HCT116 (cell line): ENCODE results near the gene ADCY1. TPM values are rescaled to one million over a fixed set of nuclear protein-coding genes. Genes with fewer than 3 reads are reported as not detected.

ENCODE experiments used
- ATAC-seq: fragments of 200-7000 bp; cut with Tn5 transposase; 2 replicates; pipeline ENCODE4 v1.9.1; 2020; ENCODE audit warnings: mild to moderate bottlenecking, moderate library complexity
- BruUV-seq: library from RNA; stranded (reverse); fragments of 400-500 nt; replicated peaks from 2 replicates; lab custom pipeline; 2021; lab: Mats Ljungman, UMichigan
- CTCF ChIA-PET: fragments of 300-600 bp; sonication (Branson Sonifier 250); formaldehyde crosslinking; loops from one replicate; lab custom pipeline; 2021; ENCODE audit warnings: antibody characterized with exemption; lab: Charles Lee
- POLR2A ChIA-PET: fragments of 300-600, 350-600 bp; sonication (Branson Sonifier 250); formaldehyde crosslinking; loops from one replicate; lab custom pipeline; 2021; ENCODE audit warnings: antibody characterized with exemption; lab: Charles Lee
- RAD21 ChIA-PET, 2 experiments: fragments of 300-600 bp; sonication (Branson Sonifier 250); formaldehyde crosslinking; loops; one replicate each; lab custom pipeline; 2023; ENCODE audit warnings: low total read pairs in 2 of 2; ENCODE audit not compliant: uncharacterized antibody in 2 of 2, unreplicated experiment in 2 of 2, low non-redundant PET in 1 of 2; lab: Charles Lee
- DNase-seq: peaks from one replicate; pipeline ENCODE4 v3.0.0-alpha.2; 2010; ENCODE audit warnings: low read depth, low spot score
- H2AFZ ChIP-seq: fragments of 200-600 bp; shearing (Covaris generic), sonication (generic); 2 replicates; pipeline ENCODE4 v1.6.1; 2017; ENCODE audit warnings: low read depth, mixed run types, mixed read lengths, antibody characterized with exemption, low read length; ENCODE audit not compliant: poor library complexity, severe bottlenecking
- H3K27ac ChIP-seq: 2 replicates; pipeline ENCODE4 v1.5.1; 2012; ENCODE audit warnings: low read depth, low read length
- H3K27me3 ChIP-seq: fragments of 200-600 bp; sonication (generic); 2 replicates; pipeline ENCODE4 v1.6.1; 2016; ENCODE audit warnings: mixed run types, low read length, mixed read lengths; ENCODE audit not compliant: insufficient read depth
- H3K36me3 ChIP-seq, 2 experiments: fragments of 200-500 bp in 1 of 2; fragments of 200-600 bp in 1 of 2; sonication (Bioruptor generic) in 1 of 2; sonication (generic) in 1 of 2; 2 replicates each; pipeline versions ENCODE4 v1.5.1 to v1.6.1; 2014 to 2016; ENCODE audit warnings: low read length in 2 of 2, inconsistent platforms in 1 of 2, mixed read lengths in 1 of 2, mixed run types in 1 of 2; ENCODE audit not compliant: insufficient read depth in 2 of 2, control insufficient read depth in 1 of 2
- H3K4me1 ChIP-seq, 2 experiments: fragments of 200-600 bp in 1 of 2; sonication (generic) in 1 of 2; 2 replicates each; pipeline versions ENCODE4 v1.5.1 to v1.6.1; 2012 to 2017; ENCODE audit warnings: low read length in 2 of 2, inconsistent platforms in 1 of 2, mild to moderate bottlenecking in 1 of 2, mixed read lengths in 1 of 2, mixed run types in 1 of 2, moderate library complexity in 1 of 2; ENCODE audit not compliant: insufficient read depth in 2 of 2, control insufficient read depth in 1 of 2
- H3K4me2 ChIP-seq: fragments of 200-600 bp; sonication (generic); 2 replicates; pipeline ENCODE4 v1.6.1; 2017; ENCODE audit warnings: mixed run types, low read length, mixed read lengths
- H3K4me3 ChIP-seq, 2 experiments: fragments of 200-600 bp in 1 of 2; sonication (generic) in 1 of 2; replicated peaks in 1 of 2; 2 replicates each; pipeline ENCODE4 v1.5.1; 2011 to 2016; ENCODE audit warnings: low read length in 2 of 2, control low read depth in 1 of 2, low read depth in 1 of 2, mild to moderate bottlenecking in 1 of 2, mixed read lengths in 1 of 2, mixed run types in 1 of 2
- H3K79me2 ChIP-seq: fragments of 200-600 bp; sonication (generic); 2 replicates; pipeline ENCODE4 v1.6.1; 2017; ENCODE audit warnings: mild to moderate bottlenecking, mixed run types, low read length, moderate library complexity, mixed read lengths; ENCODE audit not compliant: insufficient read depth
- H3K9ac ChIP-seq: fragments of 200-600 bp; sonication (generic); 2 replicates; pipeline ENCODE4 v1.6.1; 2016; ENCODE audit warnings: low read length, mixed read lengths
- H3K9me2 ChIP-seq: fragments of 200-600 bp; sonication (generic), shearing (Covaris generic); 2 replicates; pipeline ENCODE4 v1.6.1; 2017; ENCODE audit warnings: mixed run types, mild to moderate bottlenecking, moderate library complexity; ENCODE audit not compliant: insufficient read depth
- H3K9me3 ChIP-seq, 2 experiments: fragments of 200-500 bp in 1 of 2; fragments of 200-600 bp in 1 of 2; sonication (Bioruptor generic) in 1 of 2; sonication (generic) in 1 of 2; 2 replicates each; pipeline ENCODE4 v1.6.1; 2014 to 2017; ENCODE audit warnings: low read length in 2 of 2, mixed read lengths in 2 of 2, inconsistent platforms in 1 of 2, low read depth in 1 of 2, mild to moderate bottlenecking in 1 of 2, mixed run types in 1 of 2, moderate library complexity in 1 of 2; ENCODE audit not compliant: control insufficient read depth in 1 of 2, insufficient read depth in 1 of 2
- H4K20me1 ChIP-seq: fragments of 200-600 bp; sonication (generic), shearing (Covaris generic); 2 replicates; pipeline ENCODE4 v1.6.1; 2017; ENCODE audit warnings: mixed run types, mild to moderate bottlenecking, moderate library complexity; ENCODE audit not compliant: insufficient read depth
- ATF3 ChIP-seq: IDR thresholded peaks from 2 replicates; pipeline ENCODE4 v1.6.1; 2012
- CBX3 ChIP-seq: IDR thresholded peaks from 2 replicates; pipeline ENCODE4 v1.6.1; 2012; ENCODE audit warnings: low read depth
- CTCF ChIP-seq, 3 experiments: fragments of 200-600 bp in 1 of 3; sonication (generic) in 1 of 3; IDR thresholded peaks in 2 of 3; conservative IDR thresholded peaks in 1 of 3; 2 replicates each; pipeline ENCODE4 v1.5.1; 2012 to 2017; ENCODE audit warnings: low read depth in 2 of 3, low read length in 2 of 3, antibody characterized with exemption in 1 of 3, borderline replicate concordance in 1 of 3, control low read depth in 1 of 3, mild to moderate bottlenecking in 1 of 3, mixed read lengths in 1 of 3, mixed run types in 1 of 3, moderate library complexity in 1 of 3; ENCODE audit not compliant: insufficient read depth in 1 of 3
- ELF1 ChIP-seq: IDR thresholded peaks from 2 replicates; pipeline ENCODE4 v1.6.1; 2012; ENCODE audit warnings: low read depth, borderline replicate concordance
- EZH2 ChIP-seq: fragments of 200-600 bp; sonication (generic); IDR thresholded peaks from 2 replicates; pipeline ENCODE4 v1.6.1; 2017; ENCODE audit warnings: antibody characterized with exemption, mixed run types
- EZH2phosphoT487 ChIP-seq: fragments of 200-600 bp; IDR thresholded peaks from 2 replicates; pipeline ENCODE4 v1.6.1; 2018; ENCODE audit warnings: antibody characterized with exemption, borderline replicate concordance
- MAX ChIP-seq: IDR thresholded peaks from 2 replicates; pipeline ENCODE4 v1.6.1; 2012
- POLR2A ChIP-seq: IDR thresholded peaks from 2 replicates; pipeline ENCODE4 v1.7.0; 2011; ENCODE audit warnings: borderline replicate concordance; ENCODE audit not compliant: insufficient read depth, insufficient read length; ENCODE audit errors: extremely low read depth
- POLR2AphosphoS5 ChIP-seq: IDR thresholded peaks from 2 replicates; pipeline ENCODE4 v1.6.1; 2011; ENCODE audit warnings: mild to moderate bottlenecking, low read depth, low read length, moderate library complexity
- RAD21 ChIP-seq: IDR thresholded peaks from 2 replicates; pipeline ENCODE4 v1.6.1; 2012; ENCODE audit warnings: low read depth, mild to moderate bottlenecking
- SRF ChIP-seq: IDR thresholded peaks from 2 replicates; pipeline ENCODE4 v1.6.1; 2012; ENCODE audit warnings: low read depth
- TCF7L2 ChIP-seq: IDR thresholded peaks from 2 replicates; pipeline ENCODE4 v1.7.0; 2011; ENCODE audit warnings: borderline replicate concordance, inconsistent platforms; ENCODE audit not compliant: insufficient read depth, insufficient read length; ENCODE audit errors: extremely low read depth
- YY1 ChIP-seq: IDR thresholded peaks from 2 replicates; pipeline ENCODE4 v1.6.1; 2011; ENCODE audit warnings: low read length, low read depth, moderate library complexity, mild to moderate bottlenecking; ENCODE audit not compliant: insufficient replicate concordance; ENCODE audit errors: extremely low read depth
- ZBTB33 ChIP-seq: IDR thresholded peaks from 2 replicates; pipeline ENCODE4 v1.6.1; 2011; ENCODE audit warnings: mild to moderate bottlenecking, low read length, moderate library complexity; ENCODE audit not compliant: insufficient replicate concordance; ENCODE audit errors: extremely low read depth
- intact Hi-C: fragments of 100-400 bp; cut with micrococcal nuclease; formaldehyde crosslinking; loops from 2 replicates; pipeline ENCODE4 v1.10.0; 2022
- total RNA-seq: library from RNA; stranded (reverse); gene quantifications from one replicate; pipeline ENCODE4 v1.2.1, GENCODE V29; 2021; ENCODE audit not compliant: unreplicated experiment

Gene ADCY1
- total RNA-seq, 1 experiment from 2014 or later: 0.05 TPM

GRCh38 chr7:45578467-45578866 lies 4.3 kb downstream of the ADCY1 start:
- H3K9ac ChIP-seq: no peak overlapping the region
- H3K27me3 ChIP-seq: peaks cover 20% of the 10 kb centered on the region
- H3K9me3 ChIP-seq: no peaks in the 10 kb centered on the region
- H4K20me1 ChIP-seq: no peaks in the 10 kb centered on the region
- H3K36me3 ChIP-seq: no peaks in the 10 kb centered on the region
- no peaks in the 10 kb centered on the region for H3K4me1 ChIP-seq
- no peak overlapping the region for H3K4me2 ChIP-seq
- H3K4me3 ChIP-seq: no peak overlapping the region
- H3K9me2 ChIP-seq: no peaks in the 10 kb centered on the region
- ChIA-PET CTCF (no interaction called here), POLR2A (no interaction called here), RAD21 (no interaction called here)
- DNase-seq: no peak
- no peak for ATAC-seq
- intact Hi-C loops: no loop called here
- no peak for TF ChIP-seq SRF
- TF ChIP-seq ATF3: no peak
- TF ChIP-seq ZBTB33: no peak
- TF ChIP-seq RAD21: no peak
- TF ChIP-seq CTCF (IDR thresholded peaks at IDR 0.05 in 2 of 3, conservative IDR thresholded peaks at IDR 0.05 in 1 of 3; ENCODE audit: borderline replicate concordance in 1 of 3, insufficient read depth in 1 of 3, low read depth in 2 of 3, low read length in 2 of 3): no peak
- no peak for TF ChIP-seq POLR2AphosphoS5
- no peak for TF ChIP-seq YY1
- TF ChIP-seq CBX3: no peak
- no peak for TF ChIP-seq MAX
- TF ChIP-seq ELF1: no peak
- no peak for TF ChIP-seq EZH2
- no peak for TF ChIP-seq POLR2A
- TF ChIP-seq EZH2phosphoT487: no peak
- TF ChIP-seq TCF7L2: no peak
- H3K79me2 ChIP-seq: no peaks in the 10 kb centered on the region
- no peak overlapping the region for H3K27ac ChIP-seq
- no peak overlapping the region for H2AFZ ChIP-seq
- BruUV-seq: no TSS peak
